HEK293T (cell line): ENCODE results near the gene LELP1.

Source experiments
- CTBP1 ChIP-seq: fragments of 450-650 bp; IDR thresholded peaks from 2 replicates; pipeline ENCODE4 v1.6.1; 2016; ENCODE audit warnings: borderline replicate concordance
- ELF4 ChIP-seq: fragments of 450-650 bp; IDR thresholded peaks from 2 replicates; pipeline ENCODE4 v1.6.1; 2017; ENCODE audit warnings: antibody characterized with exemption
- FOXA1 ChIP-seq: fragments of 450-650 bp; IDR thresholded peaks from 2 replicates; pipeline ENCODE4 v1.6.1; 2016; ENCODE audit warnings: mild to moderate bottlenecking
- NFRKB ChIP-seq: fragments of 450-650 bp; IDR thresholded peaks from 2 replicates; pipeline ENCODE4 v1.6.1; 2016; ENCODE audit warnings: mild to moderate bottlenecking, moderate library complexity
- SP1 ChIP-seq: fragments of 450-650 bp; IDR thresholded peaks from 2 replicates; pipeline ENCODE4 v1.6.1; 2017
- SUZ12 ChIP-seq: fragments of 450-650 bp; IDR thresholded peaks from 2 replicates; pipeline ENCODE4 v1.6.1; 2016; ENCODE audit warnings: mild to moderate bottlenecking
- TF ChIP-seq, protein P1 (sequence below): fragments of 450-650 bp; IDR thresholded peaks from 2 replicates; pipeline ENCODE4 v1.6.1; 2016

DNA sequence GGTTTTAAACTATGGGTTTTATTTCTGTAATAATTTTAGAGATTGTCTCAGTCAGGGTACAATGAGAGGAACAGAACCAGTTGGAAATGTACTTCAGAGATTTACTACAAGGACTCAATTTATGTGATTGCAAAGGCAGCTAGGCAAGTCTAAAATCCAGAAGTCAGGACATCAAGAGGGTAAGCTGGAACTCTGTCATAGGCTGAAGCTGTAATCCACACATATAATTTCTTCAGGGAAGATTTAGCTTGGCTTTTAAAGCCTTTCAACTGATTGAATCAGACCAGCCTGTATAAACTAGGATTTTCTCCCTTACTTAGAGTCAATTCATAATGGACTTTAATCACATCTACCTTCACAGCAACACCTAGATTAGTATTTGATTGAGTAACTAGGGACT, 24.3 kb upstream of the LELP1 start:
- TF ChIP-seq, protein P1, sequence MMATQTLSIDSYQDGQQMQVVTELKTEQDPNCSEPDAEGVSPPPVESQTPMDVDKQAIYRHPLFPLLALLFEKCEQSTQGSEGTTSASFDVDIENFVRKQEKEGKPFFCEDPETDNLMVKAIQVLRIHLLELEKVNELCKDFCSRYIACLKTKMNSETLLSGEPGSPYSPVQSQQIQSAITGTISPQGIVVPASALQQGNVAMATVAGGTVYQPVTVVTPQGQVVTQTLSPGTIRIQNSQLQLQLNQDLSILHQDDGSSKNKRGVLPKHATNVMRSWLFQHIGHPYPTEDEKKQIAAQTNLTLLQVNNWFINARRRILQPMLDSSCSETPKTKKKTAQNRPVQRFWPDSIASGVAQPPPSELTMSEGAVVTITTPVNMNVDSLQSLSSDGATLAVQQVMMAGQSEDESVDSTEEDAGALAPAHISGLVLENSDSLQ: no peak
- TF ChIP-seq NFRKB (no peak), CTBP1 (no peak), ELF4 (no peak), SUZ12 (no peak), FOXA1 (no peak), SP1 (no peak)
